ENCODE data around the gene LRRC7.

LRRC7 gene

DNA sequence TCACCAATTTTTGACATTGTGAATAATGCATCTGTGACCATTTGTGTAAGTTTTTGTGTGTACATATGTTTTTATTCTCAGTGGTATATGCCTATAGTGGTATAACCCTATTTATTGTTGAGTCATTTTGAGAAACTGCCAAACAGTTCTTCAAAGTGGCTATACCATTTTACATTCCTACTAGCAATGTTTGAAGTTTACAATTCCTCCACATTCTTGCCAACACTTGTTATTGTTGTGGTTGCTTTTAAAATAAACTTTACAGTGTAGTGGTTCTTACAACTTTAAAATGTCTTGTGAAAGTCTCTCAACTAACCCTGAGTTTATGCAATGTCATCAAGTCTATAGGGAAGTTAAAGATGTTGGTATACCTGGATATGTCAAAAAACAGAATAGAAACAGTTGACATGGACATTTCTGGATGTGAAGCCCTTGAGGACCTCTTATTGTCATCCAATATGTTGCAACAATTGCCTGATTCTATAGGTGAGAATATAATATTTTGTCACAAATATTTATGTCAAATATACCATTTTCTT lies 418.2 kb downstream of the LRRC7 start:
- DNase-seq = no peak

DNA sequence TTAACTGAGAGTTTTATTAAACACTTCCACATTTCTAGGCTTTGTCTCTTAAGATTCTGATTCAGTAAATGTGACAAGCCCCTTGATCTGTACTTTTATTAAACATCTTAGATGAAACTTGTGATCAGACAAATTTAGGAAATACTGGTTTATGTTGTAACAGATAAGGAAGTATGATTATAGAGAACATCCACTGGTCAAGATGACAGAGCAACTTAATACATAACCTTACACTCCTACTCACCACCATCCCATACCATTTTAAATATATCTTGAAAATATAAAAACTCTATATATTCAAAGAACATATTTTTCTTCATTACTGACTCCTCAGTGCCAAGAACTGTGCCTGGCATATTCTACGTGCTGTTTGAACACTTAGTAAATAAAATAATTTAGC lies 420.2 kb downstream of the LRRC7 start:
- DNase-seq = no peak

DNA sequence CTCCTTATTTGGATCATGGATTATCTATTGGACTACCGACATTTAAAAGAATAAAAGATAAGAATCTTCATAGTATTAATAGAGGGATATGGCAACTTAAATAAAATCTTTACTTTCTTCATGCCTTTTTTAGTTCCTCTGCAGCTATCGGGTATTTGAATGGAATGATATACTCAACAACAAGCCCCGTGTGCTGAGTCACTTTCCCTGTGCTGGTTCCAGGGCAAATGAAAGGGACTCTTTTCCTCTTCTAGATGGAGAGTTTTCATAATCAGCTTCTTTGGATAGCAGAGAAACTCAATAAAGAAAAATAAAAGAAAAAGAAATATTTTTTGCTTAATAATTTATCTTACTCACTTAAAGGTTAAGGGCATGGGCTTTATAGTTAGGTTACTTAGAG lies 423.9 kb downstream of the LRRC7 start:
- DNase-seq = no peak

DNA sequence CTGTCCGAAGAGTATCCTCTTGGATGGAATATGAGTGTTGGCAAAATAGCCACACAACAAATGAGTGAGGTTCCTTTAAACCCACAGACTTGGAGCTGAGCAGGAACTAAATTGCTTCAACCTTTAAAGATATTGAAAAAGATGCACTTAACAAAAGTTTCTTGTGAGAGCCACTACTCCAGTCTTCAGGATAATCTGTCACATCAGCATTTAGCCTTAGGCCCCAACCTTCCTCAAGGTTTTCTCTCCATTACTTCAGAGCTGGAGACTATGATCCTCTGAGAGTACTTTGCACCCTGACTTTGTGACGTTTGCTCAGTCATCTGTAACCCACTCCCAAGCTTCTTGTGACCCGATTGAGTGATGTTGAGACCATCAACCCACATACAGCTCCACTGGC lies 424.9 kb downstream of the LRRC7 start:
- DNase-seq = no peak

DNA sequence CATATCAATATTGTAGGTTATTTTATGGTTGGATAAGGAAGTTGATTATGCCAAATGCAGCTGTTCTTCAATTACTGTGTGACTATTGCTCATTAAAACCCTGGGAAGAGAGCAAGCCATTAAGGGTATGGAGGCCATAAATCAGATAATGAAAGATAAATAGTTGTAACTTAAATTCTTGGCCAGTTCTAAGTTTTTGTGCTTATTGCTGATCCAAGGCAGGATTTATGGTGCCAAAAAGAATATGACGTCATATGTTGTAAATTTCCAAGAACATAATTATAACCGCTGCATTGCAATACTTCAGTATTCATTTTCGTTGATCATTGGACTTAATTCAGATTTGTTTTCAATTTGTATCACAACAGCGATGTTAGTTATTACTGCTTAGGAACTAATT lies 426.1 kb downstream of the LRRC7 start:
- no peak for DNase-seq

DNA sequence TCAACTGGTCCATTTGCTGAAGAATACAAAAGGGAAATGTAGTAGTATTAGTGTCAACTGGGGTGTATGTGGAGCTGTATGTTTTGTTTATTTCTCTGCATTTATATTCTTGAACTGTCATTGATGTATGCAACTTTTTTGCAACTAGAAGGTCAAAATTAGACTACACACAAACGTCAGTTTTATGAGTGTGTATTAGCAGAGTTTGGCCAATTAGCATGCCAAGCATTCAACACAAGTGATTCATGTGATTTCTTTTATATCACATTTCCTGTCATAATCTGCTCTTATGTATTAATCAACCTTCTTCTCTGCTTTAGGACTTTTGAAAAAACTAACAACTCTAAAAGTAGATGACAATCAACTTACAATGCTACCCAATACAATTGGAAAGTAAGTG lies 426.5 kb downstream of the LRRC7 start:
- no peak for DNase-seq

DNA sequence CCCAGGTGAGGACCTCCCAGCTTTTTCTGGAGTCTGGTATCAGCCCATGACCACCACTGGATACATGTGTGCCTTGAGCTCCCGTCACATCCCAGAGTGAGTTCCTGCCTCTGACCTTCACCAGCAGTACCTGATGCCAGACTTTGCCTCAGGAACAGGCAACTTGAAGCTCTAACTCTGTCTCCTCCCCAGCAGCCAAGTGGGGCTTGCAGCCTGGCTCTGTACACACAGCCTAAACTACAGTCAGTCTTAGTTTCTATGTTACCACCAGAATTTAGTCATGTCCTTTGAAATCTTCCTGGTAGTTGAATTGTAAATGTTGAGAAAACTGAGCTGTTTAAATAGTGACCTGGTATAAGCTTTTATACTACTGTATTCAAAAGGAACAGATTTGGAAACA lies 431.1 kb downstream of the LRRC7 start:
- DNase-seq = no peak

DNA sequence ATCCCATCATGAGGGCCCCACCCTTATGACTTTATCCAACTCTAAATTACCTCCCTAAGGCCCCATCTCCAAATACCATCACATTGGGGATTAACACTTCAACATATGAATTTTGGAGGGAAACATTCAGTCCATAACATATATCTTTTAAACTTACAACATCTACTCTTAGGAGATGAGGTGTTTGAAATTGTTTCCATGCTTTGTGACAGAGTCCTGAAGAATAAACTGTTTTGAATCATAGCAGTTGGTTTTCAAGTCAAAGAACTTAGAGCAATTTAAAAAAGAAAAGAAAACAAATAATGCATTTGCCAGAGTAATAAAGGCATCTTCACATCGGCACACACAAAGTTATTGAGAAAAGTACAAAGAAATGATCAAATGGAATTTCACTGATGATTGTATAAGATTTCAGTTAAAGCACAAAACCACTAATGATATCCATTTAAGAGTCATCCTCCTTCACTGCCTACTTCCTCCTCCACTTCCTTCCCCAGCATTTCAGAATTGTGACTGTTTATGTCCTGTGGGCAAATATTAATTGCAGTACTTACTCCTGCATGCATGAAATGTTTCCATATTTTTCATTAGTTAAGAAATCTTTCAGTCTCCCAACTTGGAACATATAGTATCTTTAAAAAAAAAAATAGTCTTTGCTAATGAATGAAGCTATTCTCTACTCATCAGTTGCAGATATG lies 435.6 kb downstream of the LRRC7 start:
- DNase-seq = no peak

DNA sequence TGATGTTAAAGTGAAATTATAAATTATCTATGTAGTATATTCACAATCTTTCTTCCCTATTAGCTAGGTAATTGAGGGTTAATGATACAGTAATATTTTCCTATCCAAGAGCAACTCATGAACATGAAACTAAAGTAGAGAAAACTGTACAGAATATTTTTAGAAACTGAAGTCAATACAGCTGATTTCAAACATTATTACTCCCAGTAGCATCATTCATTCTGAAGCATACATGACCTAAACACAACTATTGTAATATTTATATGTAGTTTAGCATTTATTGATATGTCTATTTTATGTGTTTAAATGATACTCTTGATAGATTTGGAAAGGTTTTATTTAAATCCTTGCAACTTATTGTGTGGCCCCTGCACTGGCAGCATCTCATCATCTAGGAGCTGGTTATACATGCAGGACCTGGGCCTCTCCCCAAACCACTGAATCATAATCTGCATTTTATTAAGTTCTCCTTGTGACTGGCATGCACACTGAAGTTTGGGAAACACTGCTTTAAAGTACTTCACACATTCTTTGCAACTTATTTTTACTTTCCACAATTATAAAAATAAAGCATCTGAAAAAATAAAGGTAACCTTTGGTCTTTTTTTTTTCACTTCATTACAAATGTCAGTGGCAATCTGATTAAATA lies 437.8 kb downstream of the LRRC7 start:
- no peak for DNase-seq

DNA sequence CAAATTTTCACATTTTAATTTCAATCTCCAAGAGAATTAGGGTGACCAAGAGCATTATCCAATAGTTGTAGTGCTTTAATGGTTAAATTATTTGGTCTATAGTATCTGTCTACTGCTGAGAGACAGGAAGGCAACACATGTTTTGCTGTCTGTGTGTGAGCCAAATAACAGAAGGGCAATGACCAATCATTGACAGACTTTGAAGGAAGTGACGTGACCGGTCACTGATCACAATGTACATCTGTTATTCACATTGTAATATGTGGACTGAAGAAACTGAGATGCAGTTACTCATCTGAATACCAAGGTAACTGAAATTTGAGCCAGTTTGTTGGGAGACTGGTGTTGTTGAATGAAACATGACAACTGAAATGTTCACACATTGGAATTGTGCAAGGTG lies 440.9 kb downstream of the LRRC7 start:
- no peak for DNase-seq

DNA sequence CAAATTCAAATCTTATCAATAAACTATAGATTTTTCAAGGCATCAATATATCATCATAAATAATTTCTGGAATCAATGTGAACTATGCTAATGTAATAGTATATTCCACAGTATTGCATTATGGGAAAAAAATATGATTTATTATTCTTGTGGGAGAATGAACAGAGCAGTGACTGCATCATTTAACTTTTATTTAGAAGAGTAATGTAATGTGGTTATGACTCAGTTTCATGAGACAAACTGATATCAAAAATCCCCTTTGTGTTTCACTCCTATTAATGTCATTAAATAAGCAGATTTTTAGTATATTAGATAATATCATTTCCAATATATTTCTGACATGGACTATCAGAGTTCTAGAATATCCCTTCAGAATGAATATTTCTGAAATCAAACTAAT lies 450.0 kb downstream of the LRRC7 start:
- DNase-seq = no peak

DNA sequence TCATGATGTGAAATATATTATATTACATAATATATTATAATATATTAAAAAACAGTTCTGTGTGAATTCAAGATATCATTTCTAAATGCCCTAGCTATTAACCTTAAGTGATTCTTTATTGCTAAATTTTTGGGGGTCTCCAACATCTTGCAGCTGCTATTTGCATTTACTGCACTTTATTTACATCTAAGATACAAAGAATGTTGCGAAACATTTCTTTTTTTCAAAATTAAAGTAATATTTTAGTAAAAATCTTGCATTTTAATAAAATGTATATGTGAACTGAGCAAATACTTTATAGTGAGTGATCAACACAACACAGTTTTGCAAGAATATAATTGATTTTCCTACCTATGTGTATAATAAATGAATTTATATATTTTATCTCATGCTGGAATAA lies 456.6 kb downstream of the LRRC7 start:
- no peak for DNase-seq

DNA sequence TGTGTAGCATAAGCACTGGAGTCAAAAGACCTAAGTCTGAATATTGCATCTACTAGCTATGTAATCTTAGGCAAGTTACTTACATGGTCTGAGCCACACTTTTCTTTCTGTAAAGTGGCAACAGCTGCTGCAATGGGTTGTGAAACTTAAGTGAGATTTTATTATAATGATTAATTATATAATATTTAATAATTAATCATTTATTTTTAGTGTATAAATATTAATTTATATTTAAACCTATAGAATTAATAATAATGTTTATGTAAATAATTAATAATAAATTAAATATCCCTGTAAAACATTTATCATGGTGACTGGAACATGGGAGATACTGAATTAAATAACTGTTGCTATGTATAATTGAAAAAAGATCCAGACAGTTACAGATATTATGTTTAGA lies 457.3 kb downstream of the LRRC7 start:
- no peak for DNase-seq

DNA sequence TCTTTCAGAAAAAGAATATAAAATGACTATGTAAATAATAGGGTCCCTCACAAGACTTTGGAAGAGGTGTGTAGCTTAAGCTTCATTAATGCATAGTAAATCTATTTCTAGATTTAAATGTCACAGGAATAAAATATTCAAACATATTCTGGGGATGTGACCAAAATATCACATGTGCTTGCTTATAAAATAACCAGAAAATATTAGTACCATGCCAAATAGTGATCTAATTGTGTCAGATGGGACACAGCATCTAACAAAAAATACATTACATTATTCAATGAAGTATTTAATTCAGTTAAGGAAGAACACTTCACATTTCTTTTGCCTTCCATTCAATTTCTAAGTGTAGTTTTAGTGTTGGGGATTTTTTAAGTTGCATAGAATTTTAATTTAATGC lies 458.1 kb downstream of the LRRC7 start:
- no peak for DNase-seq

DNA sequence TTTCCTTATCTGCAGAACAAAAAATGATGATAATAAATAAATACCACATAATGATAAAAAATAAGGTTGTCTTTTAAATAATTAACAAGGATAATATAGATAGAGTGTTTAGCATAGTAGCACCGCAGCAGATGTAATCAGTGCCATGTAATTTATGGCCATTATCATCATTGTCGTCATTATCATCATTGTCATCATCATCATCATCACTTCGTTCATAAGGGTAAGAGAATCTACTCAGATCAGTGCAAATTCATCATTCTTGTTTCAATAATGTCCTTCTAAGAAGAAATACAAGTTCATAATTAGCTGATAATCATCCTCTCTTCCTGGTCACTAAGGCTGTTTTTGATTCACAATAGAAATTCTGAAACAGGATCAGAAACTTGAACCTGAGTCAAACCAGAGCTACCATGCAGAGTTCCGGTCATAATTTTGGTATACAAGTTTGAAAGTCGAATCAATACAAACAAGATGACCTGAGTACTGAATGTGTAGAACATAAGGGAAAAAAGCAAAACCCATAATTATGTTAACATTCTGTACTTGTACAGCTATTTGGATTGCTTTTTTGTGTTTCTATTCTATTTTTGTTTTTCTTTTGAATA lies 465.6 kb downstream of the LRRC7 start:
- DNase-seq = no peak

DNA sequence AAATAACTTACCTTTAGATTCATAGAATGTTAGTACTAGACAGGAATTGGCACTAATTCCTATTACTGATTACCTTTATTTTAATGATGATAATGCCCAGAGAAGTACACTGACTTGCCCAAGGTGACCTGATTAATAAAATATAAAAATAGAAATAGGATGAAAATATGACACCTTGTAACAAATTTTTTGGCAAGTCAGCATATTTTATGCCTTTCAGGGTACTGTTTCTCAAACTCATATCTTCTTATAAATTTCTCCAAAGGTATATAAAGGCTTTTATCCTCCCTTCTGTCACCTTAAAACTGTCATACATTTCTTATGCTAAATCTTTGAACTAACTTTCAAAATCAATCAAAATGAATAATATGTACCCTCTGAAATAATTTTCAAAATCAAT lies 466.2 kb downstream of the LRRC7 start:
- DNase-seq = no peak

DNA sequence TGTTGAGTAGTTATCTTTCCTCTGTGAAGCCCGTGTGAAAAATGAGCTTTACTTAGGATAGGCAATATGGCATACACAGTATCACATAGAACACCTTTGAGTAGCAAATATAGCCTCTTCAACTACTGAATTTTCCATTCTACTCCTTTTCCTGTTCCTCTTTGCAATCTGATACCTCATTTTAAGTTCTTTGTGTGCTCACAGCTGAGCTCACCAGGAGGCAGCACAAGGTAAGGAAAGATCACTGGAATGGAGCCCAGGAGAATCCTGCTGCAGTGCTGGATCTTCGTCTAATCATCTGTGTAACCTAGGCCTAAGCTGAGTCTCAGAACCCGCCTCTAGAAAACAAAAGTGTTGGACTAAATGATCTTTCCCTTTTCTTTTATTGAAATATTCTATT lies 466.7 kb downstream of the LRRC7 start:
- DNase-seq = no peak

DNA sequence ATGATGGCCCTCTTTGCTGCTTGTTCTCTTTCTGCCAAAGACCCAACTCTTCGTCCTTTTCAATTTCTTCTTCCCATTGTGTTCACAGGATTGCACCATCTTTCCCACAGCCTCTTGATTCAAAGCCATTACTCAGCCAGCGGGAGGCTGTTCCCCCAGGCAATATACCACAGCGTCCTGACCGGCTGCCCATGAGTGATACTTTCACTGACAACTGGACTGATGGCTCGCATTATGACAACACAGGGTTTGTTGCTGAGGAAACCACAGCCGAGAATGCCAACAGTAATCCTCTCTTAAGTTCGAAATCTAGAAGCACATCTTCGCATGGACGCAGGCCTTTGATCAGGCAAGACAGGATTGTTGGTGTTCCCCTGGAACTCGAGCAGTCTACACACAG lies 470.3 kb downstream of the LRRC7 start:
- no peak for DNase-seq

DNA sequence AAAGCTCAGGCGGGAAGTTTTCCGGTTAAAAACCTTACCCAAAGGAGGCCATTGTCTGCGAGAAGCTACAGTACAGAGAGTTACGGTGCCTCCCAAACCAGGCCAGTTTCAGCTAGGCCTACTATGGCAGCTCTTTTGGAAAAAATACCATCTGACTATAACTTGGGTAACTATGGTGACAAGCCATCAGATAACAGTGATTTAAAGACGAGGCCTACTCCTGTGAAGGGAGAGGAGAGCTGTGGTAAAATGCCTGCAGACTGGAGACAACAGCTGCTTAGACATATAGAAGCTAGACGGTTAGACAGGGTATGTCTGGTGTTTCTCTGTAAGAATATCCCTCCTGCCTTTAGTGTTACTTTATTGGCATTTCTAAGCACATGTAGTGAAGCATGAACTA lies 471.8 kb downstream of the LRRC7 start:
- no peak for DNase-seq

DNA sequence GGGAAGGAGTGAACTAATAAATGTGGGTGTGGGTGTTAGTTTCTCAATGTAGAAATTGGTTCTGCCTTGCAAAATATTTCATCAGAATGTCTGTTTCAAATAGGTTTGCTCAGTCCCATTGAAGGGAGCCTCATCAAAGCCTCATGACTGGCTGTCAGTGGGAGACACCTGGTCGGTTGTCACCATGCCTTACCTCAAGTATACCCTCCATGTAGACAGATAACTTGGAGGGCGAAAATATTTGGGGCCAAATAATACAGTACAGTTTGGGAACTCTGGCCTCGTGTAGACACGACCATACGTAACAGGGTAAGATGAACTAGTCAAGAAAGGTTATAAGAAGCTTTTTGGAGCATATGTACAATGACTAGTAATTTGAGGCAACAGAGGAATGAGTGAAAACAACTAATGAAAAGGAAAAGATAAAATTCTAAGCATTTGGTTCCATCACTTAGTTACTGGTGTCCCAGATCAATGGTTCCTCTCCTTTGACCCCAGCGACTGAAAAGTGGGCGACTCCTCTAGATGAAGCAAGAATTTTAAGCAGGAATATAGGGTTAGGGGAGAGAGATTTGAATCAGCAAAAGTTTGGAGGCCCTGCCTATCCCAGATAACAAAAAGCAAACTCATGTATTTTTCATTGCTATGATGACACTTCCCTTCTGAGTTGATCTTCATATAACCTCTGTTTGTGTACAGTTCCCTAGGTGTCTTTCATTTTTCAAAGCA lies 473.8 kb downstream of the LRRC7 start:
- DNase-seq = no peak

DNA sequence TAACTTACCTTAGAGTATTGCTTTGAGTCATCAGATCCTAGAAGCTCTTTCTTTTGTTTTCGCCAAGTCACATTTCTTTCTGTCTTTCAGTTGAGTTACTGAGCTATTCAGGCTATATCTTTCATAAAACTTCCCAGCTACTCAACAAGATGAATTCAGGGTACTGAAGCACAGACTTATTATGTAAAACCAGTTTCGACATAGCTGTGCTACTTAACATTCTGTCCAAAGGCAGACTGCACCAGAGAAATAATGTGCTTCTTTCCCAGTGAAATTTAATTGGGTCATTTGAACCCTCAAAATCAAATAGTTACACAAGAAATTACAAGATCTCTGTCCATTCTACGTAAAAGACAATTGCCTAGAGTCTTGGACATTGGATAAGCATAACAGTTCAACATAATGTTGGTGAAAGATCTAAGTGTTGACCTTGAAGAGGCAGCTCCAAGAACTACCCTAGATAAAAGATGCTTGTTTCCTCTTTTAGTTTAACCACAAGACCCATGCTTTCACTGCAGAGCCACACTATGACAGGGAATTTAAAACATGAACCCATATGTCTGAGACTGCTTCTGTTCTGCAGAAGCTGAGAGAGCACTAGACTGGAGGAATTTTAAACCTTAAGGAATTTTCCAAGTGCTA lies 474.5 kb downstream of the LRRC7 start:
- no peak for DNase-seq

DNA sequence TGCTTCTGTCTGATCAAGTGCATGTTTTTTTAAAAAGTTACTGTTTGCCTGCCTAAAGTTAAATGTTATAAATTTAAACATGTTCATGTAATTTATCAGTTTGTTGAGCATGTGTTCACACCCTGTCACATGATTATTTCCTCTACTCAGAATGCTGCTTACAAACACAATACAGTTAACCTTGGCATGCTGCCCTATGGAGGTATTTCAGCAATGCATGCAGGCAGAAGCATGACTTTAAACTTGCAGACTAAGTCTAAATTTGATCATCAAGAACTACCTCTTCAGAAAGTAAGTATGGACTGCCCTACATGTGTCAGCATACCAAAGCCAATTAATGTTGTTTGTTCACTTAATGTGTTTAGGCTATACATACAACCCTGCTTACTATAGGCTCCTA lies 476.1 kb downstream of the LRRC7 start:
- no peak for DNase-seq

DNA sequence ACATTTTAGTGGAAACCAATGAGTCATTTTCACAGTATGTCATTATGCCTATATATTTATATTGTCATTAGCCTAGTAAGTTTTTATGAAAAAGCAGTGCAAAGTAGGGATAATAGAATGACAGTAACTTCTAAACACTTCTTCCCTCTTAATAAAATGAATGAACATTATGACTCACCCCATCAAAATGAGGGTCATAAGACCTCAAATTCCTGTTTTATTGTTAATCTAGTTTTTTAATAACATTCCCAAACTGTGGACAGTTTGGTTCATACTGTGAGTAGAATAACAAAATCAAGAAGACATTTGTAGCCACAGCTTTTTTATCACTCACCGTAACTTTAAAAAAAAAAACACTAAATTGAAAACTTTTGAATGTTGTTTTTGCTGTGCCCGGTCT lies 477.1 kb downstream of the LRRC7 start:
- DNase-seq = no peak

All from T-helper 1 cell (primary cell).